ENCODE results near the gene LAMA1. TPM values are rescaled to one million over a fixed set of nuclear protein-coding genes. Genes with fewer than 3 reads are reported as not detected.

LAMA1 gene
- total RNA-seq, 2 experiments from 2014 or later, result not detected

DNA sequence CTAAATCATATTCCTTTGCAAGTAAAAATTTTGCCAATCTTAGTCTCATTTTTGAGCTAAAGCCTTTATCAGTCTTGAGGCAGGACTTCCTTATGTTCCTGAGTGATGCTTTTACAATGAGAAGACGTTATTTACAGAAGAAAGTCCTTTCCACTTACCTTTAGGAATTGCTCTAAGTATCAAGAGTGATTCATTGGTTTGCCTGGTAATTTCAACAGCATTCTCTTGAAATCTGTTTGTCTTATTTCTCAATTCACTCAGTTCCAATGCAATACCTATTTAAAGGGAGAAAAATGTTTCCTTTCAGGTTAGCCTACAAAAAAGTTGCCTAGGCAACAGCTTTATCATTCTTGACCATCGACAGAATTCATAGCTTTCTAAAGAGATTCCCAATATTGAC is 137.2 kb downstream of the LAMA1 start:
- POLR2A ChIA-PET, result no interaction called here
- CTCF ChIA-PET, result no interaction called here
- no peak for DNase-seq
- no peaks in the 10 kb centered on the region for H3K36me3 Mint-ChIP-seq (ENCODE audit: low read depth)
- H3K4me3 Mint-ChIP-seq, result no peak overlapping the region
- no peaks in the 10 kb centered on the region for H3K4me1 Mint-ChIP-seq
- H3K9me3 Mint-ChIP-seq, result no peaks in the 10 kb centered on the region
- no peak overlapping the region for H3K27ac Mint-ChIP-seq
- no peaks in the 10 kb centered on the region for H3K27me3 Mint-ChIP-seq

DNA sequence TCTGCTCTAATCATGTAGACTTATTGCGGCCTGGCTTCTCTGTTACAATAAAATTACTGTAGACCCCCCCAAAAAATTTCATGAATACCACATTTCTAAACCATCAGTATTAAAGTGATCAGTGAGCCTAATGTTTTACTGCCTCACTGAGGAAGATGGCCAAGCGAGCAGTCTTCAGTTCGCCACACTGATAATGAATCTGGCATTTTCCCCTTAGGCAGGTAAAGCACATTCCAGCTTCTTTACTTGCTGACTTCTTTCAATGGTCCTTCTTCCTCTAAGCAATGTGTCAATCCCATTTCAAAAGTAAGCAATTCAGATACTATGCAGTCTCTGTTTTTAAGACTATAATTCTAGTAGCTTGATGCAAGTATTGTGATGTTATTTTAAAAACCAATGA is 137.6 kb downstream of the LAMA1 start:
- CTCF ChIA-PET, result no interaction called here
- no peaks in the 10 kb centered on the region for H3K36me3 Mint-ChIP-seq (ENCODE audit: low read depth)
- DNase-seq, result no peak
- no peak overlapping the region for H3K27ac Mint-ChIP-seq
- POLR2A ChIA-PET, result no interaction called here
- H3K9me3 Mint-ChIP-seq, result no peaks in the 10 kb centered on the region
- no peak overlapping the region for H3K4me3 Mint-ChIP-seq
- H3K27me3 Mint-ChIP-seq, result no peaks in the 10 kb centered on the region
- H3K4me1 Mint-ChIP-seq, result no peaks in the 10 kb centered on the region

DNA sequence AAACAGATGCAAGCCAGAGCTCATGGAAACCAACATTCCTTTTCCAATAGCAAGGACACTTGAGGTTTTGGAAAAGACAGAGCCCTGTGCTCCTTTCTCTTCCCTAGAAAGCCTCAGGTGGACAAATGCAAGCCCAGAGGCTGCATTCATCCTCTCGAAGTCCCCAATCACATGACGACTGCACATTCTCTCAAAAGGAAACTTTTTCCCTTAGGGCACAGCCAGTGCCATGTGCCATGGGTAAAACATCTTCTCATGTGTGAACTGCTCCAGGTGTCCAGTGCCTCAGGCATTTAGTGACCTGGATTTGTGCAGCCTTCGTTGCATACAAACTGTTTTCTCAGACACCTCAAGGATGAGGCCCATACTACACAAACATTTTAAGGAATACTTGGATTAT is 140.7 kb downstream of the LAMA1 start:
- Mint-ChIP-seq H3K4me3 (no peak overlapping the region), H3K9me3 (no peaks in the 10 kb centered on the region), H3K4me1 (no peaks in the 10 kb centered on the region), H3K27ac (no peak overlapping the region), H3K36me3 (ENCODE audit: low read depth) (no peaks in the 10 kb centered on the region), H3K27me3 (no peaks in the 10 kb centered on the region)
- ChIA-PET CTCF (no interaction called here), POLR2A (no interaction called here)
- DNase-seq, result no peak

DNA sequence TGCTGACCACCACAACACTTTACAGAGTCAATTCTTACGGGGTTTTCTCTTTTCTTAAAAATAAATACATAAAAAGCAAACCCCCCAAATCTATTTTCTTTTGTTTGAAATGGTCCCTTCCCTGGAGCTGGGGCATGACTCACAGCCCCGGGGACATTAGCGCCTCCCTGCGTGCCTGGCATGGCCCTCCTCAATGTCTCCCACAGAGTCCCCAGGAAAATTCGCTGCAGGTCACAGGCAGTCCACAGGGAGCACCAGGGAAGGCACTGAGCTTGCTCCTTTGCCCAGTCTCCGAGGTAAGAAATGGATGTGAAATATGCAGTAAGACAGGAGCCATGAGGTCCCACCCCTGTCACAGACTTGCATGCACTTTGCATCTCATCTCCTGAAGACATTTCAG is 142.5 kb downstream of the LAMA1 start:
- no peaks in the 10 kb centered on the region for H3K36me3 Mint-ChIP-seq (ENCODE audit: low read depth)
- no peak overlapping the region for H3K4me3 Mint-ChIP-seq
- ChIA-PET CTCF (no interaction called here), POLR2A (no interaction called here)
- no peaks in the 10 kb centered on the region for H3K4me1 Mint-ChIP-seq
- H3K27ac Mint-ChIP-seq, result no peak overlapping the region
- no peaks in the 10 kb centered on the region for H3K27me3 Mint-ChIP-seq
- no peak for DNase-seq
- H3K9me3 Mint-ChIP-seq, result no peaks in the 10 kb centered on the region

DNA sequence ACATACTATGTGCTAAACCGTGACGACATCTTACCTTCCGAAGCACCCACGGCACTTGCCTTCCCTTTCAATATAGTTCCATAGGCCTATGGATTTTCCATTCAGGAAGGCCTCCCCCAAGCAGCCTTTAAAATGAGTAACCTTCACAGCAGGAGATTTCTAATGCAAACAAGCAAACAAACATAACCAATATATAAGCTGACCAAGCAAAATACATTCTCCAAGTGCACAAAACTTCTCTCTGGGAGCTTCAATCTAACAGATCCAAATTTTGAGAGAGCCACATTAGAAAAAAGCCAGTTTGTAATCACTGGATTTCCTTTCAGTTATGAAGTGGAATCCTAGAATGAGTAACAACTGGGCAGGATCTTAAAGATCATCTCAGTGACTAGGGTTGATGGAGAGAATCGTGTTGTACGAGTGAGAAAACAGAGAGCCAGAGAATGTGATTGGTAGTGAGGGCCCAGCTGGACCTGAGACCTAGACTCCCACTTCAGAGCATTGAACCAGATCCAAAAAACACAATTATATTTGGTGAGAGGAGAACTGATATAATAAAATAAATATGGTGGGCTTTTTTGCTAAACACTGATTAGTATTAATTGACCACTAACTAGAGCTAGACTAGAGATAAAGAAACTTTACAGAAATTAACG is 145.6 kb downstream of the LAMA1 start:
- Mint-ChIP-seq H3K27ac (no peak overlapping the region), H3K4me1 (no peaks in the 10 kb centered on the region), H3K9me3 (no peaks in the 10 kb centered on the region), H3K36me3 (ENCODE audit: low read depth) (no peaks in the 10 kb centered on the region), H3K27me3 (no peaks in the 10 kb centered on the region), H3K4me3 (no peak overlapping the region)
- ChIA-PET POLR2A (no interaction called here), CTCF (no interaction called here)
- no peak for DNase-seq

DNA sequence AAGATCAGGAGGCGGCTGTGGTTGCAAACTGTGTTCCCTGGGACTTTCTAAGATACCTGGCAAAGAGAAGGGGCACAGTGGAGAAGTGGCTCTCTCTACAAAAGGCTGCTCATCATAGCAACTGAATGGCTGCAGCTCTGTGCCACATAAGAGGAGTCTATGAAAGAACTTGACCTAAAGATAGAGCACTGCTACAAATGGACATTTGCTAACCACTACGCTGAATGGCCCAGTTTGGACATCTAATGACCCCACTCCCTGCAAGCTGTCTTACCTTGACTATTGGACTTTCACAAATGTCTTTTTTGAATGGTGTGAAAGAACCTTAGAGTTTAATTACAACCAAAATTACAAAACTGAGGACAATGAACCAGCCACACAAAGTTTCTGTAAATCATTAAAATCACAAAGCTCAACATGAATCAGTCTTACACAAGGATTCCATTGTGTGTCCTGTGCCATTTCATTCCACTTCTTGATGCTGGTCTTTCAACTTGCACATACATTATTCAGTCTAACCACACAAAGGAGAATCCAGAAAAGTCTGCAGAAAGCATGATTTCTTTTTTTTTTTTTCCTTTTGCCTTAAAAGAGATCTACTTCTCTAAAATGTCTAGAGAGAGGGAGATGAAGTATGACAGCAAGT is 154.0 kb downstream of the LAMA1 start:
- Mint-ChIP-seq H3K36me3 (ENCODE audit: low read depth) (no peaks in the 10 kb centered on the region), H3K9me3 (peaks cover 2% of the 10 kb centered on the region), H3K4me1 (no peaks in the 10 kb centered on the region), H3K27ac (no peak overlapping the region), H3K4me3 (no peak overlapping the region), H3K27me3 (no peaks in the 10 kb centered on the region)
- ChIA-PET CTCF (no interaction called here), POLR2A (no interaction called here)
- DNase-seq, result no peak

DNA sequence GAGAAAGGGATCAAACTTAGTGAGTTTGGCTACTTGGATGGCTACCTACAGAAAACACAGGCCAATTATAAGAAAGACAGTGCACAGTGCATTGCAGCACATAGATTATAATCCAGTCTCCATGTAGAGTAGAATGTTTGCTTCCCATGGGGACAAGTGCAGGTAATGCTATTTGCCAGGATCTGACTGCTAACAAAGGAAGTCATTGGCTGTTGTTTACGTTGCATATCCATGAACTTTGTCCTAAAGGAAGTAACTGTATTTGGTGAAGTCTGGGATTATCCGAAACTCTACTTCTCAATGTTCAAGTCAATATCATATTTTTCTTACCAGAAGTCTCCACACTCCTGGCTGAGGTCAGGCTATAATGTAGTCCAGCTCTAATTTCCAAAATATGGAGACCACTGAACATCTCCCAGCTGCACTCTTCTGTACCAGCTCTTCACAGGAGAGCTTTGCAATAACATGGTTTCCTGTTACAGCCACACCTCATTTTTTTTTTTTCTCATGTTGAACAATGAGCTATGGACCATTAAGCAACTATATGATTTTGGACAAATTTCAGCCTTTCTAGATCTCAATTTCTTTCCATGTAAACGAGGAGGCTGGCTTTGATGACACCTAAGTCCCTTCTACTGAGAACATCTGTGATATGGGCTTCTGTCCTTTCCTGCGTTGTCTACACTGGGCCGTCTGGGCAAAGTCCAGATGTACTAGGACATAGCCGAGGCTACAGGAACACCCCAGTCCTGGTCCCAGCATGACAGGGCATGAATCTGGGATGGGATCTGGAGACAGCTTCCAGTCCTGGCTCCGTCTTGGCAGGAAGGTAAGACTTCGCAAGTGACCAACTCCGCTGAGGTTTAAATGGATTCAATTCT is 154.8 kb downstream of the LAMA1 start:
- no peaks in the 10 kb centered on the region for H3K4me1 Mint-ChIP-seq
- DNase-seq, result no peak
- H3K9me3 Mint-ChIP-seq, result peaks cover 2% of the 10 kb centered on the region
- H3K4me3 Mint-ChIP-seq, result no peak overlapping the region
- H3K36me3 Mint-ChIP-seq (ENCODE audit: low read depth), result no peaks in the 10 kb centered on the region
- POLR2A ChIA-PET, result no interaction called here
- no peaks in the 10 kb centered on the region for H3K27me3 Mint-ChIP-seq
- no peak overlapping the region for H3K27ac Mint-ChIP-seq
- CTCF ChIA-PET, result no interaction called here

DNA sequence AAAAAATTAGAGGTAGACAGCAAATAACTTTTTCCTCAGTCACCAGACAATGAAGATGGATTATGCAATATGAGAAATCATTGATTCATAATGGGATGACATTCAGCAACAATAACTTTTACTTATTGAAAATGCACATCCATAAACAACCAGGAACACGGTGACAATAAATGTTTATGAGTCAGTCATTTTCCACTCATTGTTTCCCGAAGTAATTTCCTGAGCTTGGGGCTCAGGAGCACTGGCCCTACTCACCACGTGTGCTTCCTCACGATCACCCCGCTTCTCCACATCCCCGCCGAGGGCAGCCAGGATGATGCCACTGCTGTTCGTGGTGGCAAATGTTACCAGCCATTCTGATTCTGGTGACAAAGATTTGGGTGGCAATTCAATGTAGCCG is 156.3 kb downstream of the LAMA1 start:
- ChIA-PET POLR2A (no interaction called here), CTCF (no interaction called here)
- H3K4me3 Mint-ChIP-seq, result no peak overlapping the region
- no peaks in the 10 kb centered on the region for H3K4me1 Mint-ChIP-seq
- H3K9me3 Mint-ChIP-seq, result peaks cover 2% of the 10 kb centered on the region
- H3K27me3 Mint-ChIP-seq, result no peaks in the 10 kb centered on the region
- H3K36me3 Mint-ChIP-seq (ENCODE audit: low read depth), result no peaks in the 10 kb centered on the region
- no peak overlapping the region for H3K27ac Mint-ChIP-seq
- no peak for DNase-seq

DNA sequence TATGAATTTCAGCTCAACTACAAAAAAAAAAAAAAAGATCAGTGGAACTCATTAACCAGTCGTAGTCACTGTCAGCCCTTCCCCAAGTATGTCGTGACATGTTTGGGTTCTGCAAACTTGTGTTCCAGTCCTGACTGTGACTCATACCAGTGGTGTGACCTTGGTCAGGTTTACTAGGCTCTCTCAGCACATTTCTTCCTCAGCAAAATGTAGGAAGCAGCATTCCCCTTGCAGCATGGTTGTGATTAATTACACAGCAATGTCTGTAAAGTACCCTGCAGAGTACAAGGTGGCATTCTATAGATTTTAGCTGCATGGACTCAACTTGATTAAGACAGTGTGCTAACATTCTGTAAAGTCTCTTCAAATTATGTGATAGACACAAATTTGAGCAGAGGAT is 156.9 kb downstream of the LAMA1 start:
- ChIA-PET CTCF (no interaction called here), POLR2A (no interaction called here)
- H3K9me3 Mint-ChIP-seq, result no peaks in the 10 kb centered on the region
- no peaks in the 10 kb centered on the region for H3K4me1 Mint-ChIP-seq
- DNase-seq, result no peak
- H3K27me3 Mint-ChIP-seq, result no peaks in the 10 kb centered on the region
- H3K36me3 Mint-ChIP-seq (ENCODE audit: low read depth), result no peaks in the 10 kb centered on the region
- no peak overlapping the region for H3K4me3 Mint-ChIP-seq
- no peak overlapping the region for H3K27ac Mint-ChIP-seq

DNA sequence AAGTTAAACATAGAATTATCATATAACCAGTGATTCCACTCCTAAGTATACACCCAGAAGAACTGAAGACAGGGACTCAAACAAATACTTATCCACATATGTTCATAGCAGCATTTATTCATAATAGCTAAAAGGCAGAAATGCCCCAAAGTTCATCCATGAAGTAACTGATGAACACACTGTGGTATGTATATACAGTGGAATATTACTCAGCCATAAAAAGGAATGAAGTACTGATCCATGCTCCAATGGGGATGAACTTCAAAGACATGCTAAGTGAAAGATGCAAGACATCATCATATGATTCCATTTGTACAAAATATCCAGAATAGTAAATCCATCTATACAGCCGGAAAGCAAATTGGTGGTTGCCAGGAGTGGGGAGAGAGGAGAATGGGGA is 157.5 kb downstream of the LAMA1 start:
- Mint-ChIP-seq H3K27ac (no peak overlapping the region), H3K9me3 (no peaks in the 10 kb centered on the region), H3K4me3 (no peak overlapping the region), H3K27me3 (no peaks in the 10 kb centered on the region), H3K36me3 (ENCODE audit: low read depth) (no peaks in the 10 kb centered on the region), H3K4me1 (no peaks in the 10 kb centered on the region)
- ChIA-PET POLR2A (no interaction called here), CTCF (no interaction called here)
- no peak for DNase-seq

DNA sequence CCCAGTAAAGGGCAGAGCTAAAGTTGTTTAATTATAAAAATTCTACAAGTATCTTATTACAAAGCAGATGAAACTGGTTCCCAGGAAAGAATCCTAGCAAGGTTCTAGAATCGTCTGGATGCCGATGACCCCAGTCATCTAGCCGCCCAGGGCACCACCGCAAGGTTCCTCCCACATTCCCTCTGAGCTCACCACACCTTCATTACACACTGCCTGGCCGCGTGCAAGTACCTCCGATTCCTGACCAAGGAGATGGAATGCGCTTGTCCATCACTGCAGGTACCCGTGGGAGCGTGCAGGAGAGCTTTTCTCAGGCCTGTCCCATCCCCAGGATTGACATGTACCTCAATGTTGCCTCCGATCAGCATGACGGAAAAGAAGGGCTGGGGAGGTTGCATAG is 158.5 kb downstream of the LAMA1 start:
- no peaks in the 10 kb centered on the region for H3K4me1 Mint-ChIP-seq

DNA sequence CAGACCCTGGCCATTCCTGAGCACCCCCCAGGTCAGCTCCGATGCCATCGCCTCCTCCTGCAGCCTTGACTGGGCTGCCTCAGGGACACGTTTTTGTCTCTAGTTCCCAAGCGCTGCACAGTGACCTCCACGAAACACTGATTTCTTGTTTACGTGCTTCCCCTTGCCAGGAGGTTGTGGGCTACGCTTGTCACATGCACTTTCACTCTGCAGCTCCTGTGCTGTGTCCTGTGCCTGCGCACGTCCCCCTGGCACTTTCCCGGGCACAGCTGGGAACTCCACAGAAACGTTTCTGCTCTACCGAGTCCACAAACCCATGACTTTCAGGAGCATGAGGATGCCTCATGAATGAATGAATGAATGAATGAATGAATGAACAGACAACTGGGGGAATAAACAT is 160.6 kb downstream of the LAMA1 start:
- Mint-ChIP-seq H3K27ac (no peak overlapping the region), H3K4me3 (no peak overlapping the region), H3K27me3 (no peaks in the 10 kb centered on the region), H3K36me3 (ENCODE audit: low read depth) (no peaks in the 10 kb centered on the region), H3K9me3 (peaks cover 13% of the 10 kb centered on the region), H3K4me1 (no peaks in the 10 kb centered on the region)
- DNase-seq, result no peak
- ChIA-PET POLR2A (no interaction called here), CTCF (no interaction called here)

More for the DNA sequence above, 158.5 kb downstream of the LAMA1 start:
- Mint-ChIP-seq H3K9me3 (peaks cover 6% of the 10 kb centered on the region), H3K4me3 (no peak overlapping the region), H3K36me3 (ENCODE audit: low read depth) (no peaks in the 10 kb centered on the region), H3K27ac (no peak overlapping the region), H3K27me3 (no peaks in the 10 kb centered on the region)
- CTCF ChIA-PET, result no interaction called here
- no peak for DNase-seq
- POLR2A ChIA-PET, result no interaction called here

DNA sequence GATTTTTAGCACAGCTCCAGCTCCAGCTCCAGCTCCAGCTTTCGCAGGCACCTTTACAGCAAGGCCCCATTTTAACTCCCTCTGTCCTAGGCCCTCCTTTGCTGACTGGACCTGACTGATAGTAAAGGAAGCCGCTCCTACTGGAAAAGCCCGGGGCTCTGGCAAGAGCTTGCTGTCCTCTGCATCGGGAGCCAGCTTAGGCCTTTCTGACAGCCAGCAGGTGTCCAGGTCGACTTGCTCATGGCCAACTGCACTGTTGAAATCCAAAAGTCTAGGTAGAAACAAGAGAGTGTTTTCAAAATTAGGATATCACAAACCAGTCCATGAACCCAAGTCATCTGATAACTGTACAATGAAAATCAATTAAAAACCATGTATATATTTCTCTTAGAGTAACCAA is 161.1 kb downstream of the LAMA1 start:
- no peak for DNase-seq
- Mint-ChIP-seq H3K4me3 (no peak overlapping the region), H3K27ac (no peak overlapping the region), H3K27me3 (no peaks in the 10 kb centered on the region), H3K36me3 (ENCODE audit: low read depth) (no peaks in the 10 kb centered on the region), H3K9me3 (peaks cover 18% of the 10 kb centered on the region), H3K4me1 (no peaks in the 10 kb centered on the region)
- ChIA-PET POLR2A (no interaction called here), CTCF (no interaction called here)

DNA sequence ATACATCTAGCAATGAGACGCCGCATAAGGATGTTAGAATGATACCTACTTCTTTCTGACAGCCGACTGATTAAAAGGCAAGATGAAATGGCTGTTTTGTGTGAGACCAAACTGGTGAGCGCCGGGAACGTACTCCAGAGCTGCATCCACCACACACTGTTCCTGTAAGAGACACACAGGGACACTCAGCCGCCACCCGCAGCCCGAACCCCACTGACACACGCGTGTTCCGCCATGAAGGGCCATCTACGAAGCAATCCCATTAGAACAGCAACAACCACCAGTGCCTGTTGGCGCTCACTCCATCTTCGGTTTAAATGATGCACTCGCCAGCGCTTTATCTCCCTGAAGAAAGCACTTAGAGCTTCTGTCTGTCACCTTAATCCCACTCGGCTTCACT is 162.3 kb downstream of the LAMA1 start:
- H3K27me3 Mint-ChIP-seq, result no peaks in the 10 kb centered on the region
- no peak overlapping the region for H3K27ac Mint-ChIP-seq
- H3K36me3 Mint-ChIP-seq (ENCODE audit: low read depth), result no peaks in the 10 kb centered on the region
- H3K9me3 Mint-ChIP-seq, result peaks cover 21% of the 10 kb centered on the region
- H3K4me1 Mint-ChIP-seq, result no peaks in the 10 kb centered on the region
- DNase-seq, result no peak
- ChIA-PET CTCF (no interaction called here), POLR2A (no interaction called here)
- H3K4me3 Mint-ChIP-seq, result no peak overlapping the region

Measured in activated CD4-positive, alpha-beta memory T cell treated with anti-CD3 and anti-CD28 coated beads, Interleukin-2, amount 10 ng/mL, durations not matched to agents 7 days and 5 days (primary cell).